ENCODE data around the gene TMTC2.

TMTC2 gene

GRCh38 chr12:82964446-82964845, 277.7 kb downstream of the TMTC2 start:
- DNase-seq, result no peak

DNA sequence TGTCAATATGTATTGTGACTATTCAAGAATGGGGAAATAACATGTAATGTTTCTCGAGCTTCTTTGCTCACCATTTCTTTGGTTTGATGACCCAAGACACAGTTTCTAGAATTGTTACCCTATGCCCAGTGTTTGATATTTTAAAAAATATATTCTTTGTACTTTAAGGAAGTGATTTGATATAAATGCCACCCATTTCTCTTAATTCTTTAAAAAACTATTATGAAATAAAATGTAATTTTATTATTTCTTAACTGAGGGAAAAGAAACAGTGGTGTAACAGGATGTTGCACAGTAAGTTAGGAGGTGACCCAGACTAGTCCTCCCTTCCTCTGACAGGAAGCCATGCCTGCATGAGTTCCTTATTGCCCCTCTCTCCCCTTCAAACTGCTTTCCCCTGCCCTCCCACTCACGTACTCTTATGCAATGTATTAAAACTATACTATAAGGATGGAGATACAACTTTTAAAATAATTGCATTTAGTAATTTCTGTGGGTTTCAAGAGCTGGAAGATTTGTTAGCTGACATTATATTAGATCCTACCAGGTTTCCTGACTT, 279.4 kb downstream of the TMTC2 start:
- no peak for DNase-seq

DNA sequence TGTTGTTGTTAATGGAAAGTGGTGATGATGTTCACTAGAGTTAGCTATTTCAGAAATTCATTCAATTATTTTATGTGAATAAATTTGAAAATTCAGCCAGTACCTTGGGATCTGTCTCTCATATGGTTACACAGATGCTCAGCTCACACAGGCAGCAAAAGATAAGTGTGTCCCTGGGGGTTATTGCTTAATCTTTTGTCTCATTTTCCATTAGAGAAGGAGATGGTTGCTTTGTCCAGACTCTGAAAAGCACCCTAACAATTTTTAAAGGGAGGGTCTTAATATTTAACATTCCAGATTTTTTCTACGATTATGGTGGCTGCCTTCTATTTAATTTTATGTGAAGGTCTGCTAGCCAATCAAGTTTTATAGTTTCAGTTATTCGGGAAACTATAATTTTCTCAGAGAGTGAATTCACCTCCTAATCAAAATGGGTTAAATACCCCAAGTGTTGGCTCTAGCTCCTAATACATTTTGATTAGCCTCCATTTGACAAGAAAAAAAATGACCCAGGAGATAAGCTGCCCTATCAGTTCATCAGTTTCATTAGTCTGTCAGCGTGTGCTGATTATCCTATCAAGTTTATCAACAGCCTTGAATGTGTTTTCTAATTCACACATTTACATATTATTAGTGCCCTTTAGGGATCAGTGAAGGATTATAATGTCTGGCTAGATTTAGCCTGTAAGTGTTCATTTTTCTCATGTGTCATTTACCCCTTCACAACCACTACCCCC, 282.1 kb downstream of the TMTC2 start:
- DNase-seq, result no peak

- no peak for DNase-seq
Measured at GRCh38 chr12:82970614-82971013, 283.9 kb downstream of the TMTC2 start.

DNA sequence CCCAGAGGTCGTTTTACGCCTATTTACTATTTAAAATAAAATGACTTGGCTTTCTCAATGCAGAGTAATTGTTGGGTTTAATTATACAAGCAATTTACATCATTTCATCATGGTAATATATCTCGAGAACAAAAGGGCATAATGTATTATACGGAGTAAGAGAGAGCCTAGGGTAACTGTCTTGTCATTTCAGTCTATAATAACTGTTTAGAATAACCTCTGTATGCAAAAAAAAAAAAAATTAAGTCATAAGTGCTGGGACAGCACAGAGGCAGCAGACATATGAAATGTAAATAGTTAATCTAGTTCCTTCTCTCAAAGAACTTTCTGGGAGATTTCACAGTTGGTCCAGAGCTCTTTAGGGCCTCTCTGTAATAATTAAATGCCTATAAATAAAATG, 284.9 kb downstream of the TMTC2 start:
- no peak for DNase-seq

GRCh38 chr12:82972624-82973023, 285.9 kb downstream of the TMTC2 start:
- DNase-seq, result no peak

GRCh38 chr12:82973592-82973991, 286.9 kb downstream of the TMTC2 start:
- DNase-seq, result no peak

GRCh38 chr12:82981150-82981549, 294.4 kb downstream of the TMTC2 start:
- no peak for DNase-seq

GRCh38 chr12:82994117-82994516, 307.4 kb downstream of the TMTC2 start:
- no peak for DNase-seq

- no peak for DNase-seq
Measured at GRCh38 chr12:82996168-82996812, 309.6 kb downstream of the TMTC2 start.

GRCh38 chr12:82998509-82998908, 311.8 kb downstream of the TMTC2 start:
- no peak for DNase-seq

GRCh38 chr12:83003026-83003425, 316.3 kb downstream of the TMTC2 start:
- DNase-seq, result no peak

DNA sequence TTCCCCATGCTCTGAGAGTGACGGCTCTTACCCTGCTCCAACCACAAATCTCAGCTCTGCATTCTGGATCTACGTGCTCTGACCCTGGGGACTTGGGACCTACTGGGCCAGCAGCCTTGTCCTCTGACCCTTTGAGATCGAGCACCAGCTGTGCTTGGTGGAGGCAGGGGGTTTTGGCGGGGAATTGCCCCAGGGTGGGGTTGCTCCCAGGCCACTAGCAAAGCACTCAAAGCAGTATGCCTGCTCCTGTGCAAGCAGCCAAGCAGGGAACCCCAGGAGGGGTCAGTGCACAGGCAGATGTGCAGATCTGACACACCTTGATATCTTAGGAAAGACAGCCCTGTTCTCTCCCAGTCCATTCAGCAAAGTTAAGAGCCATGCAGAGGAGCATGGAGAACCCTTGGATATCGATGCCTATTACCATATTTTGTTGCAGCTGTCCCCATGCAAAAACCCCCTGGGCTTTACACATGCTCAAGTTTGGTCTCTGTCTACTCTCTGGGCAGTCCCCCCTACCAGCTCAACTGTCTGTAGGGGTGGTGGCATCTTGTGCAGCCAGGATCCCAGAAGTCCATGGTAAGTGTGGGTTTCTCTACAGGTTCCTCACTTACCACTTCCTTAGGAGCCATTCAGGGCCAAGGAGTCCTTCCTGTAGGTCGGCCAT, 319.0 kb downstream of the TMTC2 start:
- no peak for DNase-seq

DNA sequence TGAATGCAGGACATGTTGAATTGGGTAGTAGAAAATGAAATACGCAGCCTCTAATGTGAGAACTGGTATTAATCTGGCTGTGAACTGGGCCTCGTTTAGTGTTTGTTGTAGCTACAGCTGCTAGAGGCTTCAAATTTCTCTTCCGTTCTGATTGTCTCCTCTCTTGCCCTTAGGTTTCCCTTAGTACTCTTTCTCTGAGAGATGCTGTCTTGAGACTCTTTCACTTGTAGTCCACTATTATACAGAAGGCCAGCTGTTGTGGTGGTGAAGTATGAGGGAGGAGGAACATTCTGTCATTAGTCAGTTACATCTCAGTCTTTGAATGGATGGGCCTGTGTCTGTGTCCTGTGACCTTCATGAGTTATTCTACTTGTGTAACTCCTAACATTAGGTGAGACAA, 322.0 kb downstream of the TMTC2 start:
- DNase-seq, result no peak

DNA sequence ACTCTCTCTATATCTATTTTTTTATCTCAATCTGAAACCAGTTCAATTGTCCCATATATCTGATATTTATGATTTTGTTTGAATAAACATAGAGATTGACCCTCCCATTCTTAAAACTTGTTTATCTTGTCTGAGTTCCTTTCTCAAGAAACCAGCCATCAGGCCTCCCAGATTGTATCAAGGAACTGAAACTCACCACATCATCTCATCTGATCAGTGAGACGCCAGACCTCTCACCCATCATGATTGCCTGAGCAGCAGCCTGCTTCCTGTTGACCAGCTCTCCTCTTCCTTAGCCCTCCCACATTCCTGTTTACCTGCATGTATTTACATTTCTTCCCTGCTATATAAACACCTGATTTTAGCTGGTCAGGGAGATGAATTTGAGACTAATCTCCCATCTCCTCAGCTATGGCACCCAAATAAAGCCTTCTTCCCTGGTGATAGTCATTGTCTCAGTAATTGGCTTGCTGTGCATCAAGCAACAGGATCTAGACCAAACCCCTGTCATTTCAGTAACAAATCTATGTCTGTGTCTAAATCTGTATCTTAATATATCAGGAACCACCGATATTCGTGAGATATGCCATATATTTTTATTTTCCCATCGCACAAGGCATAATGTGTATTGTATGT, 323.6 kb downstream of the TMTC2 start:
- no peak for DNase-seq

- no peak for DNase-seq
Measured at GRCh38 chr12:83015390-83016217, 328.9 kb downstream of the TMTC2 start.

DNA sequence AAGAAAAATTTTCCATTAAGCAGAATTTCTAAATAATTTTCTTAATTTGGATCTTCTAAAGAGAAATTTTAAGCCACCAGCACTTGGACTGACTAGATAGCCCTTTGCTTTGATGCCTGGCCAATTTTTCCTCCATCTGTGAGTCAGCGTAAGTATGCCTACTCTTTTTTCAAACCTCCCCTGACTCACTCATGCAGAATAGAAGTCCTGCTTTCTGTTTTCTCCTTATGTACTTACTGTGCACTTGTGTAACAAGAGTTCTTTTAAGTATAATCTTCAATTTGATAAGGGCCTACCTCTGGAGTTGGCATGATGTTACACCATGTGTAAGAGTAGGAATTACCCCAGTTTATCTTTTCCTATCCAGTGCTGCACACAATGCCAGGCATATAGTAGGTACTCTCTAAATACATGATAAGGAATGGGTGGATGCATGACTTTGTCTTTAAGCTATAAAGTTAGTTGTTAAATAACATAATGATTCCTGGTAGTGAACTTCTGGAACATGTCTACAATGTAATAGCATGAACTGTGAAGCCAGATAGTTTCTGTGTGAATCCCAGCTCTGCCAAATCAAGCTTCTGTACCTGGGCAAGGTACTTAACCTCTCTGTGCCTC, 329.6 kb downstream of the TMTC2 start:
- DNase-seq, result no peak

DNA sequence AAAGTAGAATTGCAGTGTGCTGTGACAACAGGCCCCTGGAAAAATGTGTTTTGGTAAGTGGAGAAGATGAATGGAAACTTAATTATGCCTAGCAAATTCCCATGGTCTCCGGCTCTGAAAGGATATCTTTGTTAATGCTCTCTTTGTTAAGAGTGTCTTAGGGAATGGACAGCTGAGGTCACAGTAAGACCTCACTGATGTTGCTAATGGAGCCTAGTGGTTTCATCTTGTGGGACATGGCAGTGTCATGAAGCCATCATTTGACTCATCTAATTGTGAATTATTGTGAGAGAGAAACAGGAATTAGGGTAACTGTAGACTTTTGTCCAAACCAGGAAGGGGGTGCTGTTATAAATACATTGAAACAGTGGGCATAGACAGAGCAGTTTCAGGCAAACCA, 330.3 kb downstream of the TMTC2 start:
- DNase-seq, result no peak

DNA sequence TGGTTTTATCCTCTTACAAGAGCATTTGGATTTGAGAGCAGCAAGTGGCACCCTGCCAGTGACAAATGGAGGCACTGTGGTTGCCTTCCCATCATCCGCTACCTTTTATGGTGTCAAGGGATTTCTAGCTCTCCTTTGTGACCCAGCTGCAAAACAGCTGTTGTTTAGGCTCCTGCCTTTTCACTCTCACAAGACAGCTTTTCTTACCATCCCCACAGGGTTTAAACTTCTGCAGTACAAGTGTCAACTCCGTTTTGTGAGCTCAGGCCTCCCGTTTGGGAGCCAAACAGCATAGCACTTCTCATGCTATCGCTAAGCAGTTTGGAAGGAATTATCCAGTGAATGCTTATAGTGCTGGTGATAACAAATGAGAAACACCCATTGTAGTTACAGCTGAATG, 331.4 kb downstream of the TMTC2 start:
- DNase-seq, result no peak

DNA sequence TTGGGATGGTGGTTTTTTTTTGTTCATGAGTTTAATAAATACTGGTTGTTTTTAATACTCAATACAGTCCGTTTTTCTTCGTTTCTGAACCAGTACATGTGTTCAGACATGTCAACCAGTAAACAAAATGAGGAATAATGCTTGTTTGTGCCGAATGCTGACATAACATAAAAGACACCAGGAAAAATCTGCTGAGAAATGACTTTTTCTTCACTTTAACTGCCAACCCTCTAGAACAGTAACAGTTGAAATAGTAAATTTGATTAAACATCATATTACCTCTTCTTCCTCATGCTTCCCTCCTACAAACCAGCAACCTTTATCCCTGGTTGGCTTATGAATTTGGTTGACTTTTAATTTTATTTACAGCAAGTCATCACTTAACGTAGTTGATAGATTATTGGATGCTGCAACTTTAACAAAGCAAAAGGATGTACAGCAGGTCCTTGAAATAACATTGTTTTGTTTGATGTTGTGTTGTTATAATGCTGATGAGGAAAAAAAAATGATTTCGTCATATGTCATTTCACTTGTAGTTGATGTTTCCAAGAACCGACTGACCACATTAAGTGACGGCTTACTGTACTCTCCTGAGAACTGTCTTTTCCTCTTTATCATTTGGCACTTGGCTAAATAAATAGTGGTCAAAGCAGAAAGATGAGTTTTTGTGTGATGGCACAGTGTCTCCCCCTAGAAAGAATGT, 340.5 kb downstream of the TMTC2 start:
- no peak for DNase-seq

- no peak for DNase-seq
Measured at GRCh38 chr12:83031196-83031595, 344.5 kb downstream of the TMTC2 start.

Measured in DMS 273 treated with DMSO at 0.1 percent for 48 hours (cell line).